IMR-90 (cell line): ENCODE results near the gene THAP12. TPM values are rescaled to one million over a fixed set of nuclear protein-coding genes. Genes with fewer than 3 reads are reported as not detected.

Experiments used
- microRNA-seq, 2 experiments: library from miRNA; stranded (forward) in 1 of 2; unstranded in 1 of 2; fragments of 10-50 nt in 1 of 2; fragments of <30 nt in 1 of 2; gene quantifications in 1 of 2; microRNA quantifications in 1 of 2; one replicate each; pipeline versions ENCODE3 to v1.1.0; 2013 to 2020; ENCODE audit not compliant: insufficient read depth in 1 of 2, insufficient read length in 1 of 2, unreplicated experiment in 1 of 2
- polyA plus RNA-seq, 3 experiments: library from polyadenylated mRNA; depleted of rRNA; stranded (reverse); fragments of >200 nt; gene quantifications; 2 replicates each; pipeline ENCODE4 v1.2.3, GENCODE V29; 2012; ENCODE audit warnings: low replicate concordance in 1 of 3
- small RNA-seq, 5 experiments: library from RNA; depleted of rRNA; stranded (forward); fragments of <200 nt; gene quantifications; one replicate each; pipeline ENCODE3, GENCODE V24; 2012
- total RNA-seq: library from RNA; depleted of rRNA; stranded (reverse); fragments of >200 nt; gene quantifications from 2 replicates; pipeline ENCODE4 v1.2.3, GENCODE V29; 2012; rRNA removed

The THAP12 gene
- total and polyA plus RNA-seq, 2 of the 4 experiments (the other 2 are of a cell fraction), result 25.1 to 27.3 TPM

Small RNA genes within 50 kb of the gene (microRNA-seq; reads per million reads assigned to microRNA genes)
- not detected for gene RF00019 (ENCODE audit: insufficient read depth, insufficient read length)

Small RNA genes within 50 kb of the gene (small RNA-seq; reads per million reads assigned to genes)
- gene RF00019, result 0 reads per million in 5 experiments

Other genes starting within 250 kb of the THAP12 start
- gene WNT11, start 174.6 kb downstream of the THAP12 start, total RNA-seq, result not detected in 2 replicates
- gene WNT11, start 174.6 kb downstream of the THAP12 start, polyA plus RNA-seq (2012; rRNA removed), result 0.10 TPM in 1 of 2 replicates, not detected in the other
- gene GVQW3, start 191 bp upstream of the THAP12 start, total RNA-seq, result 0.83 and 1.1 TPM in 2 replicates
- 0.73 and 0.96 TPM in 2 replicates for gene GVQW3, start 191 bp upstream of the THAP12 start, polyA plus RNA-seq (2012; rRNA removed)
- gene EMSY, start 63.9 kb upstream of the THAP12 start, total RNA-seq, result 22.0 and 28.9 TPM in 2 replicates
- gene EMSY, start 63.9 kb upstream of the THAP12 start, polyA plus RNA-seq (2012; rRNA removed), result 14.1 and 18.0 TPM in 2 replicates